Type B pancreatic cell (in vitro differentiated cells): Measurements from ENCODE around the gene VAMP7. TPM values are rescaled to one million over a fixed set of nuclear protein-coding genes. Genes with fewer than 3 reads are reported as not detected.
"Not testable (repeated sequence)": the region's sequence is repeated elsewhere in the genome, so short reads cannot be mapped to it uniquely, and the experiment has no call there.

Experiments
- DNase-seq: peaks from one replicate; pipeline ENCODE4 v3.0.0; 2021; ENCODE audit warnings: mixed read lengths; ENCODE audit not compliant: unreplicated experiment; ENCODE audit errors: extremely low spot score
- H3K27ac Mint-ChIP-seq: 2 replicates; pipeline ENCODE4 v1.8.0; 2021; ENCODE audit warnings: mild to moderate bottlenecking, mixed read lengths
- H3K27me3 Mint-ChIP-seq: 2 replicates; pipeline ENCODE4 v1.8.0; 2021; ENCODE audit warnings: mixed read lengths
- H3K36me3 Mint-ChIP-seq: 2 replicates; pipeline ENCODE4 v1.8.0; 2021; ENCODE audit warnings: mixed read lengths
- H3K4me1 Mint-ChIP-seq: one replicate; pipeline ENCODE4 v1.8.0; 2021; ENCODE audit warnings: mixed read lengths; ENCODE audit not compliant: unreplicated experiment
- H3K4me3 Mint-ChIP-seq: 2 replicates; pipeline ENCODE4 v1.8.0; 2021; ENCODE audit warnings: mild to moderate bottlenecking, mixed read lengths
- H3K9me3 Mint-ChIP-seq: 2 replicates; pipeline ENCODE4 v1.8.0; 2021; ENCODE audit warnings: mixed read lengths
- total RNA-seq: library from RNA; stranded (reverse); gene quantifications from 2 replicates; pipeline ENCODE4 v1.2.1, GENCODE V29; 2021; ENCODE audit warnings: low replicate concordance
- TF ChIP-seq, protein P1 (sequence below): fragments of 200-600 bp; sonication (generic); conservative IDR thresholded peaks from 2 replicates; pipeline ENCODE4 v1.5.0; 2021; ENCODE audit warnings: antibody characterized with exemption, mild to moderate bottlenecking

VAMP7 gene
- total RNA-seq, 1 donor from 2014 or later: 23.1 TPM

DNA sequence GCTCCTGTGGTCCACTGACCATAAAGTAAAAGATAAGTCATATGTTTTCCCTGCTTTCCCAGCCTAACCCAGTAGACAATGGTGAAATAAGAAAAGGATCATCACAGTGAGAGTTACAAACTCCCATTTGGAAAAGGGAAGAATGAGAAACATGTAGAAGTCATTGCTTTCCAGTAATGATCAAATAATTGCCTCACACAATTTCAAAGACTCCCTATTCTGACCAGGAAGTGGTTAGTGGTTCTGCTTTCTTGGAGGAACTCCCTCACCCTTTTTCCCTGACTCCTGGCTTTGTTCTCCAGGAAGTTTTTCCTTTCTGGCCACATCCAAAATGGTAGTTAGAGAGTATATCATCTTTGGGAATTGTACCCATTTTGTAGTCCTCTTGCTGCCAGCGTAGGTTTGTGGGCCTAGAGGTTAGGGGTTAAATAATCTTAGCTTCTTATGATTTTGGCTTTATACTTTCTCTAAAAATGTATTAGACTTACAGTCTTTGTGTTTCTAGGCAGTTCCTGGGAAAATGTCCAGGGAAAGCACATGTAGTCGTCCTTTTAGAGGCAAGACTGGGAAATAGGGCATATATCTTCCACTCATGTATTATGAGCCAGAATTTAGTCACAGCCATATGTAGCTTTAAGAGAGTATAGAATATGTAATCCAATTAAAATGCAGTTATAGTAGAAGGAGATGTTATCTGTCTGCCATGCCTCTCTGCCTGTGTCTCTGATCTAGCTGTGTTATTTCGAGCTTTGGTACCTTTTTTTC is 10.5 kb downstream of the VAMP7 start:
- H3K4me3 Mint-ChIP-seq: no peak overlapping the region
- H3K9me3 Mint-ChIP-seq: no peaks in the 10 kb centered on the region
- H3K36me3 Mint-ChIP-seq: peaks cover 14% of the 10 kb centered on the region
- no peak for DNase-seq
- no peak overlapping the region for H3K27ac Mint-ChIP-seq
- H3K27me3 Mint-ChIP-seq: no peaks in the 10 kb centered on the region
- no peaks in the 10 kb centered on the region for H3K4me1 Mint-ChIP-seq
- TF ChIP-seq, protein P1, sequence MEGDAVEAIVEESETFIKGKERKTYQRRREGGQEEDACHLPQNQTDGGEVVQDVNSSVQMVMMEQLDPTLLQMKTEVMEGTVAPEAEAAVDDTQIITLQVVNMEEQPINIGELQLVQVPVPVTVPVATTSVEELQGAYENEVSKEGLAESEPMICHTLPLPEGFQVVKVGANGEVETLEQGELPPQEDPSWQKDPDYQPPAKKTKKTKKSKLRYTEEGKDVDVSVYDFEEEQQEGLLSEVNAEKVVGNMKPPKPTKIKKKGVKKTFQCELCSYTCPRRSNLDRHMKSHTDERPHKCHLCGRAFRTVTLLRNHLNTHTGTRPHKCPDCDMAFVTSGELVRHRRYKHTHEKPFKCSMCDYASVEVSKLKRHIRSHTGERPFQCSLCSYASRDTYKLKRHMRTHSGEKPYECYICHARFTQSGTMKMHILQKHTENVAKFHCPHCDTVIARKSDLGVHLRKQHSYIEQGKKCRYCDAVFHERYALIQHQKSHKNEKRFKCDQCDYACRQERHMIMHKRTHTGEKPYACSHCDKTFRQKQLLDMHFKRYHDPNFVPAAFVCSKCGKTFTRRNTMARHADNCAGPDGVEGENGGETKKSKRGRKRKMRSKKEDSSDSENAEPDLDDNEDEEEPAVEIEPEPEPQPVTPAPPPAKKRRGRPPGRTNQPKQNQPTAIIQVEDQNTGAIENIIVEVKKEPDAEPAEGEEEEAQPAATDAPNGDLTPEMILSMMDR: no peak

DNA sequence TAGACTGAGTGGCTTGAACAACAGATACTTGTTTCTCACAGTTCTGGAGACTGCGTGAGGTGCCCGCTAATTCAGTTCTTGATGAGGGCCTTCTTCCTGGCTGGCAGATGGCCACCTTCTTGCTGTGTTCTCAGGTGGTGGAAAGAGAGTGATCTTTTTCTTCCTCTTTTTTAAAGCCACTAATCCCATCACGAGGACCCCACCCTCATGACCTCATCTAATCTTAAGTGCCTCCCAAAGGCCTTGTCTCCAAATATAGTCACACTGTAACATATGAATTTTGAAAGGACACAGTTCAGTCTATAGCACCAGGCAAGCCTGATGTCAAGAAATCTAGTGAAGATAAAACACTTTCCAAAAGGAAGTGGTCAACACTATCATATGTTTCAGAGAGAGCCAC is 12.4 kb downstream of the VAMP7 start:
- H3K9me3 Mint-ChIP-seq: no peaks in the 10 kb centered on the region
- TF ChIP-seq, protein P1: no peak
- peaks cover 17% of the 10 kb centered on the region for H3K36me3 Mint-ChIP-seq
- no peak overlapping the region for H3K4me3 Mint-ChIP-seq
- no peak overlapping the region for H3K27ac Mint-ChIP-seq
- H3K27me3 Mint-ChIP-seq: no peaks in the 10 kb centered on the region
- H3K4me1 Mint-ChIP-seq: no peaks in the 10 kb centered on the region
- DNase-seq: no peak

DNA sequence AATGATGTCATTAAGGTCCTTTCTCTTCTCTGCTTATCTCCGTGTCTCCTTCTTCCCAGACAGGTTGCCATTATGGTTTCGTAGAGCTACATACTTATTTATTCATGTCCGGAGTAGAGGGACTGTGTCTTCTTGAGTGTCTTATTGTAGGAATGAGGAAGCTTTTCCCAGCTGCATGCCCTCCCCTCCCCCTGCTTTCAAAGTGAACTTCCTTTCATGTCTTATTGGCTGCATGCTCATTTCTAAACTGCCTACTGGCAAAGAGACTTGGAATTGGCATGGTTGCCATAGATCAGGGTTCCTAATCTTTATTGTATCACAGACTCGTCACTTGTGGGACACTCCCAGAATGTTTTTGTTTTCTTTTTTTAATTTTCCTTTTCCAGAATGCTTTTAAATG is 15.4 kb downstream of the VAMP7 start:
- no peaks in the 10 kb centered on the region for H3K27me3 Mint-ChIP-seq
- TF ChIP-seq, protein P1: no peak
- no peak overlapping the region for H3K27ac Mint-ChIP-seq
- no peaks in the 10 kb centered on the region for H3K4me1 Mint-ChIP-seq
- no peak for DNase-seq
- H3K4me3 Mint-ChIP-seq: no peak overlapping the region
- H3K9me3 Mint-ChIP-seq: no peaks in the 10 kb centered on the region
- H3K36me3 Mint-ChIP-seq: peaks cover 17% of the 10 kb centered on the region

DNA sequence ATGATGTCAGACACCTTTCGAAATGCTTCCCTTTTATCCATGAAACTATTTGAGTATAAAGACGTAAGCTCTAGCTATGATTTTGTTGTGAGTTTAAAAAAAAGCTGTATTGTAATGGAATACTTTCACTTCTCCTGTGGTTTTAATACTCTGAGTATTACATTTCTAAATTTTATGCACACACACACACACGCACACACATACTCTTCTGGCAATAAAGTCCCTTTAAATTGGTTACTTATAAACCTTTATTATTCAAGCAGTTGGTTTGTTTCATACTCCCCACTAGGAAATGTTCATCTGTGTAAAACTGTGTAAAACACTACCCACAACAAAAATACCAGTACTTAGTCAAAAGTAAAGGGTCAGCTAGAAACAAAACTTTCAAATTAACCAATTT is 18.2 kb downstream of the VAMP7 start:
- no peak for DNase-seq
- H3K4me1 Mint-ChIP-seq: no peaks in the 10 kb centered on the region
- H3K27ac Mint-ChIP-seq: no peak overlapping the region
- TF ChIP-seq, protein P1: no peak
- H3K36me3 Mint-ChIP-seq: peaks cover 17% of the 10 kb centered on the region
- H3K9me3 Mint-ChIP-seq: no peaks in the 10 kb centered on the region
- H3K27me3 Mint-ChIP-seq: no peaks in the 10 kb centered on the region
- H3K4me3 Mint-ChIP-seq: no peak overlapping the region

DNA sequence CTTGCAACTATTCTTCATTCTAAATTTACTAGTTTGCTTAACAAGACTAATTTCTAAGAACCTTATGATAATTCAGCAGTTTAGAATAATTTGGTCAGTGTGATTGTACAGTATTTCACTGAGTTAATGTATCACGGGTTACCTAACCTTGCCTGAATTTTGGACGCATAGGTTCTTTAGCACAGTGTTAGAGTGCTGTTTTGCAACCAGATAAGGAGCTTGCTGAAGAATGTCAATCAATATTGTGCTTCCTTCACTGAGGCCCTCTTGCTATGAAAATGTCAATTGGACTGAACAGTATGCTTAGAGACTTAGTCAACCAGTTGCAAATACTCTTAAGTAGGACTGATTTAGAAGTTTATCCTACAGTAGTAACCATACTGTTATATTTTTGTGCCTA is 19.6 kb downstream of the VAMP7 start:
- H3K4me3 Mint-ChIP-seq: no peak overlapping the region
- H3K27me3 Mint-ChIP-seq: no peaks in the 10 kb centered on the region
- no peaks in the 10 kb centered on the region for H3K4me1 Mint-ChIP-seq
- no peak for DNase-seq
- TF ChIP-seq, protein P1: no peak
- H3K27ac Mint-ChIP-seq: no peak overlapping the region
- peaks cover 16% of the 10 kb centered on the region for H3K36me3 Mint-ChIP-seq
- no peaks in the 10 kb centered on the region for H3K9me3 Mint-ChIP-seq

DNA sequence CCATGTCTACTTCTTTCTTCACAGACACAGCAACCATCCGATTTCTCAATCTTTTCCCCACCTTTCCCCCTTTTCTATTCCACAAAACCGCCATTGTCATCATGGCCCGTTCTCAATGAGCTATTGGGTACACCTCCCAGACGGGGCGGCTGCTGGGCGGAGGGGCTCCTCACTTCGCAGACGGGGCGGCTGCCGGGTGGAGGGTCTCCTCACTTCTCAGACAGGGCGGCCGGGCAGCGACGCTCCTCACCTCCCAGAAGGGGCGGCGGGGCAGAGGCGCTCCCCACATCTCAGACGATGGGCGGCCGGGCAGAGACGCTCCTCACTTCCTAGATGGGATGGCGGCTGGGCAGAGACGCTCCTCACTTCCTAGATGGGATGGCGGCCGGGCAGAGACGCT is 26.5 kb downstream of the VAMP7 start:
- H3K9me3 Mint-ChIP-seq: peaks cover 10% of the 10 kb centered on the region
- H3K4me1 Mint-ChIP-seq, H3K4me3 Mint-ChIP-seq, H3K27me3 Mint-ChIP-seq, H3K27ac Mint-ChIP-seq, DNase-seq: not testable (repeated sequence)
- H3K36me3 Mint-ChIP-seq: peaks cover 27% of the 10 kb centered on the region
